Muscle layer of colon (tissue), 2 donors: Measurements from ENCODE around the gene MBP.

Experiments
- H3K27ac ChIP-seq: one replicate; pipeline ENCODE4 v1.7.0; 2013; ENCODE audit warnings: low read depth, mild to moderate bottlenecking, low read length, moderate library complexity
- H3K27me3 ChIP-seq, 2 donors: one replicate each; pipeline ENCODE4 v1.7.0; 2013; ENCODE audit warnings: low read length in 2 of 2, mild to moderate bottlenecking in 2 of 2; ENCODE audit not compliant: insufficient read depth in 2 of 2, control insufficient read depth in 1 of 2
- H3K36me3 ChIP-seq: one replicate; pipeline ENCODE4 v1.7.0; 2013; ENCODE audit warnings: mild to moderate bottlenecking, low read length; ENCODE audit not compliant: insufficient read depth
- H3K4me1 ChIP-seq: one replicate; pipeline ENCODE4 v1.7.0; 2013; ENCODE audit warnings: mild to moderate bottlenecking, low read length; ENCODE audit not compliant: insufficient read depth
- H3K4me3 ChIP-seq, 2 donors: one replicate each; pipeline ENCODE4 v1.7.0; 2013; ENCODE audit warnings: low read length in 2 of 2, low read depth in 1 of 2, mild to moderate bottlenecking in 1 of 2, moderate library complexity in 1 of 2
- H3K9ac ChIP-seq: one replicate; pipeline ENCODE4 v1.7.0; 2013; ENCODE audit warnings: low read length
- H3K9me3 ChIP-seq: one replicate; pipeline ENCODE4 v1.7.0; 2013; ENCODE audit warnings: mild to moderate bottlenecking, low read length
- donor health status: abdominal sarcoma.
- donor health status: Adenocarcinoma of cecum.

The MBP gene

DNA sequence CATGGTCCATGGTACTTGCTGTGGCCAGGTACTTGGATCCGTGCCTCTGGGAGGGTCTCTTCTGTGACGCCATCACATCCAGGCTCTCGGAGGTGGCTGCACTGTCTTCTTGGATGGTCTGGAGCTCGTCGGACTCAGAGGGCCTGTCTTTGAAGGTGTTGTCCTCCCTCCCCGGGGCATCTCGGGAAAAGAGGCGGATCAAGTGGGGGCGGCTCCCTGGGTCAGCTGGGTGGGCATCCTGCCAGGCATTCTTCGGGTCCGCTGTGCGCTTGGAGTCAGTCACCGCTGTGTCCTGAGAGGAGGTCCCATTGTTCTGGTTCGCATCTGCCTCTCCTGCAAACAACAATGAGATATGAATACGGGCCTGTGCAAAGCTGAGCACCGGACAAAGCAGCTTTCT lies 115.6 kb downstream of the MBP start:
- H3K9ac ChIP-seq: no peak overlapping the region
- no peaks in the 10 kb centered on the region for H3K9me3 ChIP-seq
- H3K4me3 ChIP-seq: no peak overlapping the region
- H3K4me1 ChIP-seq: peaks cover 3% of the 10 kb centered on the region
- no peaks in the 10 kb centered on the region for H3K27me3 ChIP-seq
- H3K27ac ChIP-seq: no peak overlapping the region
- peaks cover 5% of the 10 kb centered on the region for H3K36me3 ChIP-seq

DNA sequence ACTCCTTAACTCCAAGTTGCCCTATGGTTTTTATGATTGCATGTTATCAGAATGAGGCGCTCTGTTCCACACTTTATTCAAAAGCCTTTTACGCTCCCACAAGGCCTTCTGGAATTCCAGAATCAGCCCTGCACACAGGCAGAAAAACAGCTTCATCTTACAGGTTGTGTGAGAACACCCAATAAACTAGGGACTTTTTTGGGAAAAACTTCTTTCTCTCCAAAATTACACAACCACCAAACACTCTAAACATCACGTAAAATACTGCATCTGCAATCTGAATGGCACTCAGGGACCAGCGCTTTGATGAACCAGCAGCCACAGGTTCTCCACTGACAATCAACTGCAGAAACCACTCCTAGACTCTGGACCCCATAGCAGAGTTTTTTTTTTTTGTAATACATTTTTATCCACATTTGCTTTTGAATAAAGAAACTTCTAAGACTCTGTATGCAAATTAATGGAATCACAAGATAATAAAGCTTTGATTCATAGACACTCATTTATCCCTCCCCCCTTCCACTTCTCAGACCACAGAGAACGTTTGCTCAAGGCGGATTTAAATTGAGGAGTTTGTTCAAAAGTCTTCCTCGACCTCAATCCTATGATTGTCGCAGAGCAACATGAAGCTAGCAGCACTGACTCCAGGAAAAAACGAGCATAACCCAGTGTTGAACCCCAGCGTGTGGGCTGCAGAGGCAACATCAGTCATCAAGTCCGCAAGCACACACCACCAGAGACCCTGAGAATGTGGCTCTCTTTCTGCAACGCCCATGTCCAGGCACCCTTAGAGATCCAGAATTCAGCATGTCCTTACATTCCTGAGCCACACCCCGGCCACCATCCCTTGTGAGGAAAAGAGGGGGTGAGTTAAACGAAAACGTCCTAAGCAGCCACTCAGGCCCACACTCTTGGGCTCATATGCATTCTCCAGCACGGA lies 116.5 kb downstream of the MBP start:
- Histone ChIP-seq H3K9ac (no peak overlapping the region), H3K27ac (no peak overlapping the region), H3K9me3 (no peaks in the 10 kb centered on the region)

DNA sequence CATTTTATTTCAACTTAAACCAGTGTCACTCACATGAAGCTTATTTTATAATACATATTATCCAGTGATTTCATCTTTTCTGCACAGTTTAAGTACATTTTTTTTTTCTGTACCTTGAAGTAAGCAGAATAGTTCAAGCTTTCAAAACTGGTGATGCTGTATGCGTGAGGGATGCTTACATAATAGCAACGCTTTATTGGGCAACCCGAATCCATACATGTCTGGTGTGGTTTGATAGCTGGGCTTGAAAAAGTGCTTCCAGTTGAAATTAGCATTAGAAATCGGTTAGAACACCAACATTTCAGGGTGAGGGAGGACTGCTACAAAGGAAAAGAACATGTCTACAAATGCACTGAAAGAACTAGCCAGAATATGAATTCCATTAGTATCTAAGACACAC lies 117.4 kb downstream of the MBP start:
- Histone ChIP-seq H3K9ac (no peak overlapping the region), H3K27me3 (no peaks in the 10 kb centered on the region), H3K9me3 (no peaks in the 10 kb centered on the region), H3K4me3 (no peak overlapping the region), H3K36me3 (peaks cover 5% of the 10 kb centered on the region), H3K4me1 (peaks cover 3% of the 10 kb centered on the region), H3K27ac (no peak overlapping the region)

More for the DNA sequence above, 116.5 kb downstream of the MBP start:
- Histone ChIP-seq H3K4me3 (no peak overlapping the region), H3K27me3 (no peaks in the 10 kb centered on the region), H3K4me1 (peaks cover 3% of the 10 kb centered on the region), H3K36me3 (peaks cover 5% of the 10 kb centered on the region)

DNA sequence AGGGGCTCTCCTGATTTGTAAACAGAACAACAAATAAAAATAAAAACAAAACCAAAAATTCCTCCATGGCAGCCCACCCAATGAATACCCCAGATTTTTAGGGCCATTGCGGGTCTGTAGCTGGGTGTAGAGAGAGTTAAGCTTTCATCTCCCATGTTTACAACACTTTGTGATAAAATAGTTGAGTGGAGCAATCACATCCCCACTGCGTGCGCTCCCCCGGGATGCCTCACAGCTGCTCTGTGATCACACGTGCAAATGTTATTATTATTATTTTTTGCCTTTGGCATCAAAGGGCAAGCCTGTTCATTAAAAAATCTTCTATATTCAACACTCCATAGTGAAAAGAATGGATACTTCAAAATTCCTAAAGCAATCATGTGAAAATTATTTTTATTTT lies 118.0 kb downstream of the MBP start:
- no peak overlapping the region for H3K9ac ChIP-seq
- peaks cover 5% of the 10 kb centered on the region for H3K36me3 ChIP-seq
- no peaks in the 10 kb centered on the region for H3K9me3 ChIP-seq
- H3K4me1 ChIP-seq: peaks cover 3% of the 10 kb centered on the region
- no peak overlapping the region for H3K27ac ChIP-seq
- no peaks in the 10 kb centered on the region for H3K27me3 ChIP-seq
- H3K4me3 ChIP-seq: no peak overlapping the region

DNA sequence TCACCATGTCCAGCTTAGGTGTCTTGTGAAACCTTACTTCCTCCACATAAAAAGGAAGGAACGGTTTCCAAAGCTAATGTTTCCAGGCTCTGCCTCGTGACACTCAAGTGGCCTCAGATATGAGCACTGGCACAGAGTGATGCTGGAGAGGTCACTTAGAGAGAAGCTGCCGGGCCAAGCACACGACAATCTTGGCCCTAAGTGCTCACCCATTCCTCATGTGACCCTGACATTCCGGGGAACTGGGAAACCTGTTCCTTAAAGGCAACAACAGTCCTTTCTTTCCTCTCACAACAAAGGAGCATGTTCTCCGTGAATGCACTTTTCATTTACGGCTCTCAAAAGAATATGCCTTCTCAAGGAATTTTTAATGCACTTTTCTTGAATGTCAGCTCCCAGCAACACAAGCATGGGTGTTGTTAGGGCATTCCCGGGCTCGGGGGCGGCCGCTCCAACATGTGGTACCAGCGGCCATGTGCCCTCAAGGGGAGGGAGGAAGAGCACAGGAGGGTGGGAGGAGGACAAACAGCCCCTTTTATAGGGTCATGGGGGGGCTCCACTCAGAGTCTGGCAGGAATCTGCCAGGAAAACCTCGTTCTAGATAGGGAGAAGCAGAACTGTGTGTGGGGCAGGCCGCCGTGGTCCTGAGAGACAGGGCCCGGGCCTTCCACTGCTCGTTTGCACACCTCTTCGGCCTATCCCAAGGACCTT lies 118.6 kb downstream of the MBP start:
- H3K36me3 ChIP-seq: peaks cover 5% of the 10 kb centered on the region
- peaks cover 3% of the 10 kb centered on the region for H3K4me1 ChIP-seq
- no peak overlapping the region for H3K4me3 ChIP-seq
- H3K27ac ChIP-seq: no peak overlapping the region
- H3K27me3 ChIP-seq: no peaks in the 10 kb centered on the region
- H3K9me3 ChIP-seq: no peaks in the 10 kb centered on the region
- no peak overlapping the region for H3K9ac ChIP-seq

DNA sequence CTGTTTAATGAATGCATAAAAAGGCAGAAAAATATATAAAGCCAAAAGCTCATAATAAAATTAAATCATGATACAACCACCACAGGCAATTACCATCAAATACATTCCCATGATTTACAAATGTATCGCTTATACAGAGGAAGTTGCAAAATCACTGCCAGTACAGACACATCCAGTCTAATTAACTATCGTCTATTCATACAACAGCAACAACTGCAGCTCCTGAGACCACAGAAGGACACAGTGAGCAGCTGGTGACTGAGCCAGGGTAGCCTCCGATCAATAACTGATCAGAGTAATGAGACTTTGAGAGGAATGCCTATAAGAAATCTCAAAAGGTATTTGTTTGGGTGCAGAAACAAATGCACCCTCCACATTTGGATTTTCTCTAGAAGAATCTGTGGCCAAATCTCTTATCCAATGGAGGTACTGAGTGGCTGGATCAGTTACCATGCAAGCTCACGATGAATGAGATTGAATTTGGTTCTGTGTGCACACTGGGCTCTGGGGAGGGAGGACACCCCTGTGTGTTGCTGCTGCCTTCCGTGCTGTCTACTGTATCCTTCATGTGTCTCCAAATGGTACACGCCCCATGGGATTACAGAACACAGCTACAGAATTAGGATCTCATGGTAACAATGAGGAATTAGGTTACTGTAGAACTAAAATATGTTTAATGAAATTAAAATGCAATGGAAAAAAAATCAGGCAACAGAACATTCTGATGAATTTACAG lies 119.6 kb downstream of the MBP start:
- H3K27me3 ChIP-seq: no peaks in the 10 kb centered on the region
- no peaks in the 10 kb centered on the region for H3K9me3 ChIP-seq
- H3K36me3 ChIP-seq: peaks cover 5% of the 10 kb centered on the region
- peaks cover 3% of the 10 kb centered on the region for H3K4me1 ChIP-seq
- no peak overlapping the region for H3K27ac ChIP-seq
- H3K9ac ChIP-seq: no peak overlapping the region
- H3K4me3 ChIP-seq: no peak overlapping the region

DNA sequence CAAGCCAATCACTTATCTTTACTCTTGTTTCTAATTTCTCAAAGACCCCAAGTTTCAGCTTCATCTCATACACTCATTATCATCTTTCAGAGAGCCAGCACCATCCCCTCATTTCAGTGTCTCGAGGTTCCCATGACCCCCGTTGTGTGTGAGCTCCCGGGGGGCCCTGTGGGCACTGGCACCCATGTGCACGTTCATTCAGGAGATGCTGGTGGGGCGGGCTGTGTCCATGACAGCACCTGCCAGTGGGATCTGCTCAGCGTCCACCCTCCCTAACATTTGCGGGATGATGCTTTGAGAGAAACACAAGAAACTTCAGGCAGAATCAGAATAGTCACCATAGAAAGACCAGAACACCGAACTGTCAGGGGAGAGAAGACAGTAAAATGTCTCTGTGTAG lies 120.5 kb downstream of the MBP start:
- Histone ChIP-seq H3K9ac (no peak overlapping the region), H3K27ac (no peak overlapping the region), H3K27me3 (no peaks in the 10 kb centered on the region), H3K4me1 (peaks cover 3% of the 10 kb centered on the region), H3K36me3 (peaks cover 5% of the 10 kb centered on the region), H3K9me3 (no peaks in the 10 kb centered on the region), H3K4me3 (no peak overlapping the region)

DNA sequence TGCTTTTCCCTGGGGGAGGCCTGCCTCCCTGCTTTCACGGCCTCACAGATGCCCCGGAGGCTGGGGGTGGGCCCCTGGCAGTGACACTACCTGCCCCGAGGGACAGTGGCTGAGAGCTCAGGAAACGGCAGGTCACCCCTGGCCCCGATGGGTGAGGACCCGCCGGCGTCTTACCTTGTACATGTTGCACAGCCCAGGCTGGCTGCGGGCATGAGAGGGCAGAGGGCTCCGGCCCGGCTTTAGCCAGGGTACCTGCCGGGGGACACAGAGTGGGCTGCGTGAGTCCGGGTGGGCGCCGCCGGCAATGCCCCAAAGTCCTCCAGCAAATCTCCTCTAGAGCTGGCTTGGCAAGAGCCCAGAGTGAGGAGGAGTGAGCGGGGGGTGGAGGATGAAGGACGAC lies 122.9 kb downstream of the MBP start:
- Histone ChIP-seq H3K27me3 (no peaks in the 10 kb centered on the region), H3K9ac (no peak overlapping the region), H3K9me3 (no peaks in the 10 kb centered on the region), H3K36me3 (no peaks in the 10 kb centered on the region), H3K4me3 (no peak overlapping the region), H3K27ac (no peak overlapping the region), H3K4me1 (peaks cover 3% of the 10 kb centered on the region)

DNA sequence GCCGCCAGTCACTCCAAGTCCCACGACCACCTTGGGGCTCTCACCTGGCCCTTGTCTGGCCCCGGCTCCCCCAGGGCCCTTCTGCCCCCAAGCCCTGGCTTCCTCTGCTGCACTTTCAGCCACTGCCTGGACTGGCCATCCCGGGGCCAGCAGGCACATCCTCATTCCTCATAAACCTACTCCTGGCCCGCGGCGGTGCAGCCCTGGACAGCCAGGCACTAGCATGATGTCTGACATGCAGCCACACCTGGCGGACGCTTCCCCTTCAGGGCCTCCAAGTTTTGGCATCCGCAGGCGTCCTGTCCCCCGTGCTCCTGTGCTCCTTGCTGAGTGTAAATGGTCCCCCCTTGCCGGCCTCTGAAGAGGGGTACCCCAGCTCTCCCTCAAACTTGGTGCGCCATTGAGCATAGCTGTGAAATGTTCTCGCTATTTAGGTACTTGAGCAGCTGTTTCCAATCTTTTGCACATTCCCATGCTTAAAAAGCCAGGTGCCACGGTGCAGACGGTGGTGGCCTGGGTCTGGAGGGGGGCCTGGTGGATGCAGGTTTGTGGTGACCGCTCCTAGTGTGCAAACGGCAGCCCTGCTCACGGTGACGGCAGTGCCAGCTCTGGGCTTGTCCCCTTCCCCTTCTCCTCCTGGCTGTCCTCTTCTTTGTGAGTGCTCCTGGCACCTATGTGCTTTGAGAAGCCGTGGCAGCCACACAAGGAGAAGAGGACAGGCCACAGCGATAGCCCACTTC lies 123.8 kb downstream of the MBP start:
- Histone ChIP-seq H3K4me3 (no peak overlapping the region), H3K27ac (no peak overlapping the region), H3K27me3 (no peaks in the 10 kb centered on the region), H3K9me3 (no peaks in the 10 kb centered on the region), H3K9ac (no peak overlapping the region), H3K36me3 (no peaks in the 10 kb centered on the region), H3K4me1 (no peaks in the 10 kb centered on the region)

DNA sequence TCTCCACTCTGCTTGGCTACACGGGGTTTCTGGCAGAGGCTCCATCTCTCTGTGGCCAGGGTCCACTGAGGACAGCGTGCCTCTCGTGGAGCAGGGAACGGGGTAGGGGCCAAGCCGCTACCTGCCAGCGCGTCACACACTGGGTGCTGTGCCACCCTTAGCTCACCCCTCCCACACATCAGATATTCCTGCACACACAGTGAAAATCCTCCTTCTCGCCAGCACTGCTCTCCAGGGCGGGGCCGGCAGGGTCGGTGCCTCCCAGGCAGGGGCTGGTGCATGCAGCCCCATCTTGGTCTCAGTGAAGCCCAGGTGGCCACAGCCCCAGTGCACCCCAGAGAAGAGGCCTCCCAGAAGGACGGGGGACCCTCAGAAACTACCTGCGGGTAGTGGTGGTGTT lies 124.6 kb downstream of the MBP start:
- no peak overlapping the region for H3K27ac ChIP-seq
- no peaks in the 10 kb centered on the region for H3K27me3 ChIP-seq
- H3K9me3 ChIP-seq: no peaks in the 10 kb centered on the region
- no peak overlapping the region for H3K4me3 ChIP-seq
- no peaks in the 10 kb centered on the region for H3K36me3 ChIP-seq
- H3K9ac ChIP-seq: no peak overlapping the region
- H3K4me1 ChIP-seq: no peaks in the 10 kb centered on the region

DNA sequence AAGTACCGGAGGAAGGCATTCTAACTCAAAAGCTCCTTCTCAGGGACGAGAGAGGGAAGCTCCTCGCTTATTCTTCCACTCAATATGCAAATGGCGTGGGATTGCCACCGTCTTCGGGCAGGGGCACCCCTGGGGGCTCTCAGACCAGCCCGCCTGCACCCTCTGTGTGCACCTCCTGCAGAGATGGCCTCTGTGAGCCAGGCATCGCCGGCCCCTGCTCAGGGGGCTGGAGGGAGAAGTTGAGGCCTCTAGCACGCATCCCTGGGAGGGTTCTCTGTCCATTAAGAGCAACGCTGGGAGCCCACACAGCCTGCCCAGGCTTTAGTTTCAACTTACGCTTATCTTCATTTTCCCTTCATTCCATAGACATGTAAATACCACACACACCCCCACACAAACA lies 125.3 kb downstream of the MBP start:
- no peaks in the 10 kb centered on the region for H3K27me3 ChIP-seq
- H3K9me3 ChIP-seq: no peaks in the 10 kb centered on the region
- no peak overlapping the region for H3K9ac ChIP-seq
- H3K36me3 ChIP-seq: no peaks in the 10 kb centered on the region
- H3K27ac ChIP-seq: no peak overlapping the region
- no peak overlapping the region for H3K4me3 ChIP-seq
- no peaks in the 10 kb centered on the region for H3K4me1 ChIP-seq
